ENCODE data around the gene NRIP2.
A peak's percentile ranks its signal among the peaks of the same experiment; 100 is the strongest.

The NRIP2 gene

DNA sequence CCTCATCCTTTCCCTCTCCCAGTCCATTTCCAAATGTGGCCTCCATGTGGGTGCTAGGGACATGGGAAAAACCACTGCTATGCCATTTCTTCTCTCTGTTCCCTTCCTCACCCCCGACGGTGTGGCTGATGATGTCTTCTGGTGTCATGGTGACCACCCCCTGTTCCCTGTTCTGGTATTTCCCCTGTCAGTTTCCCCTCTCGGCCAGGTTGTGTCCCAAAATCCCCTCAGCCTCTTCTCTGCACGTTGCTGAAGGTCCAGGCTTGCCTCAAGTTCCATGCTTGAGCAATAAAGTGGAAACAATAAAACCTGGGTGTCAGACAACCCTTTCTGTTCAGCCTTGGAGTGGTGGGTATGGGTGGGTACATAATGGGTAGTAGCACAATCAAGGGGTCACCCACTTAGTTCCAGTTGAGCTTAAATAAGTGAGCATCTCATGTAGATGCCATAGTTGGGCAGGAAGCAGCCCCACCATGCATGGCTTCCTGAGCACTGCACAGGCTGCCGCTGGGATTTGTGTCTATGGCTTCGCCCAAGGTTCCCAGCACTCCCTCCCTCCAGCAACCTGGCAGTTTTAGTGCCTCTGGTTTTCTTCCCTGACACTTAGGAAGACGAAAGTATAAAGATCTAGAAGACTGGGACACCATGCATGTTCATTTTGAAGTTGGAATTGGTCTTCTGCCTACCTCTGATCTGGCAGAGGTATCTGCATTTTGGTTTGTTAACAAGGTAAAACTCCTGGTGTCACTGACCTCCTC, 31.0 kb downstream of the NRIP2 start:
- DNase-seq, result no peak

GRCh38 chr12:2801044-2801783, 33.6 kb downstream of the NRIP2 start:
- DNase-seq, result no peak

- no peak for DNase-seq
These were observed 34.7 kb downstream of the NRIP2 start for GRCh38 chr12:2800046-2800570.

- DNase-seq, result no peak
These were observed 37.0 kb downstream of the NRIP2 start for GRCh38 chr12:2797721-2798418.

- DNase-seq, result no peak
These were observed 38.6 kb downstream of the NRIP2 start for GRCh38 chr12:2796187-2796666.

- peak; percentile 75 for DNase-seq
These were observed 39.3 kb downstream of the NRIP2 start for GRCh38 chr12:2795291-2796186.

- DNase-seq, result peak; percentile 90
These were observed 40.0 kb downstream of the NRIP2 start, which contains the start of gene FKBP4 for GRCh38 chr12:2794736-2795289. TSS of gene FKBP4 (plus strand) at chr12:2794970. CDS start at chr12:2795140, 170 bp downstream.

DNA sequence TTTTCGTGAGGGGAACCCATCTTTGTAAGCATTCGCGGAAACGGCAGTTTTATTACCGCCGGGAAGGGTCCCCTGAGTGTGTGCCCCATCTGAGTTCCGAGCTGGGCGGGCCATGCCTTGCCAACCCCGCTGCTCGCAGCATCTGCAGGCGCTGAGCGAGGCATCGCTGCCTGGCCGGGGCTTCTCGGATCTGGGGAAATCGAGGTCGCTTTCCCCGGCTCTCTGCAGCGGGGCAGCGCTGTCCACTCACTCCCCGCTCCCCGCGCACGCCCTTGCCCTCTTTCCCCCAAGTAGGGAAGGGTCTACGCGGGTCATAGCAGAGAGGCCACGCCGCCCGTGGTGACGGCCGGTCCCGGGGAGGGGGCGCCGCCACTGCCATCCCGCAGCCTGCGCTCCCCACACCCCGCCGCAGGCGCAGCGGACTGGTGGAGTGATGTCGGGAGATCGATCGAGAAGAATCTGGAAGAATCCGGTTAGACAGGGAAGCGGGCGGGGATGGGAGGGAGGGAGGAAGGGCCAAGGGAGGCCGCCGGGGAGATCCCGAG, 40.6 kb downstream of the NRIP2 start:
- DNase-seq, result peak; percentile 34

- no peak for DNase-seq
These were observed 41.3 kb downstream of the NRIP2 start for GRCh38 chr12:2793561-2793960.

DNA sequence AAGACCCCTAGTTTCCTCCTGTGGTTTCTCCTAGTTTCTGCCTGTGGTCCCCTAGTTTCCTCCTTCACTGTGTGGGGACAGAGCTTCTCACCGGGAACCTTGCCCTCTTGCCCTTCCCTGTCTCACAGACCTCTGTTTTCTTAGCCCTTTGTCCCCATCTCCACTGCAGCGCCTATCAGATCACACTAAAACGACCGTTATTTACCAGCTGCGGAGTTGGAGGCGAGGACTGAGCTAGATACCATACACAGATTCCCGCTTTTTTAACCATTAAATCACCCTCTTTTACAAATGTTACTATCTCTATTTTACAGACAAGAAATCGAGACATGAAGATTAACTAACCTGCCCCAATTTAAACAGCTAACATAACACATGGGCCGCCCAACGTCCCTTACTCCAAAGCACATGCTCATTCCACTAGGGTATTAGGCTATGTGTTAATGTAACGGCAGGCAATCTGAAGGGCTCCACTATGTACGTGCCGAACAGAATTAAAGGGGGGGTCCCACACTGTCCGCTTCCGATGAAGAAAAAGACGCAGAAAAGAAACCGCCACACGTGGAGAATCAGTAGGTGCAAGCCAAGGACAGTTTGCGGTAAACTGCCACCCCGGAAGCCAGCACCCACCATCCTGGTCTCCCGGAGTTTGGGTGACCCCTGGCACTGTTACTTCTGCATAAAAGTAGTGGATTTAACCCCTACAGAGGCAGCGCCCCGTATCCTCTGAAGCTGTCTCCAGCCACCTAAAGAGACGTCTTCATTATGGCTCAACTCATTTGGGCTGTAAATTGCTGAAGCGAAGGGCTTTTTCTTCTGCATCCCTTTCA, 41.9 kb downstream of the NRIP2 start:
- no peak for DNase-seq

GRCh38 chr12:2791089-2791488, 43.7 kb downstream of the NRIP2 start:
- DNase-seq, result no peak

DNA sequence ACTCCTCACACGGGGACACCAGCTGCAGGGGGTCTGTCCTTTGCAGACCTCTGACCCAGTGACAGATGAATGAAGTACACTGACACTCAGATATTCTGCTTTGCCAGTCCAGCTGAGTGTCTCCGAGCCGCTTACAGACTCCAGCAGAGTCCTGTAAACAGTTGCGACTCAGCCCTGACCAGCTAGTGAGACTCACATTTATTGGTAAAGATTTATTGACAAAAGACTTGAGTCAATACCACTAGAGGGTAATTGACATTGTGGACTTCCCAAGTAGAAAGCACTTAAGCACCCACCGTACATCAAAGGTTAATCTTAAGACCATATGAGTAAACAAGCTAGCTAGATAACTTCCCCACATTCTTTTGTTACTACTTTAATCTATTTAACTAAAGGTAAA, 49.8 kb downstream of the NRIP2 start:
- DNase-seq, result no peak

DNA sequence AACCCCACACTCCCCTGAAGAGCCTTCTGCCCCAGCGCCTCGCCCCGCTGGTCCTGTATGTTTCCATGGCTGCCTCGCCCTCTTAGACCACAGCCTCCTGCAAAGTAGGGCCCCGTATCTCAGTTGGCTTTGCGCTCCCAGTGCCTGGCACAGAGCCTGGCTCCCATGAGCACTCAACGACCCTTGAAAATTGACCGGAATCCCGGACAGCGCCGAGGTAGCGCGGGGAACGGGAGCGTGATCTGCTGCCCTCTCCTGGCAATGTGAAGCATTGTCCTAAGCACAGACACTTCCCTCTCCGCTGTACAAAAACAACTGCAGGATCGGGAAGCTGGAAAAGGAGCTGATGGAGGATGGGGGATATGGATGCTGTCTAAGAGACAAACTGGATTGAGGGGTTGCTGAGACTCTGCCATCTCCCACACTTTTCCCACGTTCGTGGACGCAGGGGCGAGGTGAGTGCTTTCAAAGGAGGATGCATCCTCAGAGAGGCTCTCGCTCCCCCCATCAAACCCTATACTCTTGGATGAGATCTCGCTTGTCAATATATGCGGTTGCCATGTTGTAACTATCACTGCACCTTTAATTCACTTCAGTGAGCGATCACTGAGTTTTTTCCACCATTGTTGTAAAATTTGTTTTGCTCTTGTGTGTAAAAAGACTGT, 50.8 kb downstream of the NRIP2 start:
- peak; percentile 53 for DNase-seq

GRCh38 chr12:2779281-2779680, 55.6 kb downstream of the NRIP2 start:
- DNase-seq, result no peak

GRCh38 chr12:2776129-2776806, 58.6 kb downstream of the NRIP2 start:
- DNase-seq, result no peak

GRCh38 chr12:2775431-2775830, 59.4 kb downstream of the NRIP2 start:
- DNase-seq, result no peak

Measured in activated CD8-positive, alpha-beta memory T cell treated with anti-CD3 and anti-CD28 coated beads, Interleukin-2, amount 50 U/mL, for 4 hours (primary cell).